K562 (cell line): ENCODE data around the gene CYB5R3. TPM values are rescaled to one million over a fixed set of nuclear protein-coding genes. Genes with fewer than 3 reads are reported as not detected.

Experiments used
- CEBPG ChIP-seq, 3 experiments: fragments of 200-800 bp in 1 of 3; sonication (Bioruptor generic) in 1 of 3; sonication (generic) in 1 of 3; formaldehyde crosslinking in 1 of 3; IDR thresholded peaks in 2 of 3; conservative IDR thresholded peaks in 1 of 3; 2 replicates each; pipeline versions ENCODE4 v1.6.1 to v1.8.0; 2016 to 2022; ENCODE audit warnings: missing compliant biosample characterization in 2 of 3, missing genetic modification characterization in 2 of 3, mild to moderate bottlenecking in 1 of 3, missing genetic modification reagents in 1 of 3
- E2F6 ChIP-seq, 2 experiments: IDR thresholded peaks; 2 replicates each; pipeline ENCODE4 v1.6.1; 2011; ENCODE audit warnings: borderline replicate concordance in 1 of 2, control low read depth in 1 of 2, low read depth in 1 of 2, low read length in 1 of 2, mild to moderate bottlenecking in 1 of 2, mixed read lengths in 1 of 2, moderate library complexity in 1 of 2; ENCODE audit not compliant: insufficient read depth in 1 of 2, insufficient read length in 1 of 2, poor library complexity in 1 of 2, severe bottlenecking in 1 of 2; ENCODE audit errors: extremely low read depth in 1 of 2
- GABPB2 ChIP-seq: fragments of 250-450 bp; sonication (Bioruptor Pico); conservative IDR thresholded peaks from 2 replicates; pipeline ENCODE4 v1.5.1; 2021; ENCODE audit warnings: mild to moderate bottlenecking
- HLTF ChIP-seq: fragments of 450-650 bp; IDR thresholded peaks from 2 replicates; pipeline ENCODE4 v1.6.1; 2016
- HMG20A ChIP-seq: fragments of 450-650 bp; formaldehyde crosslinking; conservative IDR thresholded peaks from 2 replicates; pipeline ENCODE4 v1.4.0; 2020; ENCODE audit warnings: mild to moderate bottlenecking, mixed read lengths
- KAT8 ChIP-seq: fragments of 450-650 bp; IDR thresholded peaks from 2 replicates; pipeline ENCODE4 v1.6.1; 2016; ENCODE audit warnings: low read depth, mild to moderate bottlenecking
- MEF2D ChIP-seq: conservative IDR thresholded peaks from 2 replicates; pipeline ENCODE4 v1.6.1; 2016; ENCODE audit warnings: low read depth, missing genetic modification characterization, missing compliant biosample characterization
- MITF ChIP-seq: IDR thresholded peaks from 2 replicates; pipeline ENCODE4 v1.6.1; 2014; ENCODE audit warnings: antibody characterized with exemption
- PKNOX1 ChIP-seq: fragments of 450-650 bp; IDR thresholded peaks from 2 replicates; pipeline ENCODE4 v1.6.1; 2016
- POLR2B ChIP-seq: fragments of 450-650 bp; IDR thresholded peaks from 2 replicates; pipeline ENCODE4 v1.6.1; 2018; ENCODE audit warnings: low read depth; ENCODE audit not compliant: partially characterized antibody
- SUPT5H ChIP-seq: fragments of 450-650 bp; IDR thresholded peaks from 2 replicates; pipeline ENCODE4 v1.6.1; 2016
- TSHZ1 ChIP-seq: fragments of 250-450 bp; sonication (Bioruptor Pico); IDR thresholded peaks from 2 replicates; pipeline ENCODE4 v1.4.0; 2020; ENCODE audit warnings: mild to moderate bottlenecking, moderate library complexity
- YY1 ChIP-seq, 3 experiments: IDR thresholded peaks; 2 replicates each; pipeline ENCODE4 v1.6.1; 2011; ENCODE audit warnings: low read length in 2 of 3, mild to moderate bottlenecking in 2 of 3, moderate library complexity in 2 of 3, borderline replicate concordance in 1 of 3, control low read depth in 1 of 3, low read depth in 1 of 3; ENCODE audit not compliant: insufficient read depth in 3 of 3, insufficient replicate concordance in 2 of 3, control insufficient read depth in 1 of 3, insufficient read length in 1 of 3; ENCODE audit errors: extremely low read depth in 1 of 3
- ZNF23 ChIP-seq: fragments of 250-450 bp; sonication (Bioruptor Pico); IDR thresholded peaks from 2 replicates; pipeline ENCODE4 v1.4.0; 2020; ENCODE audit warnings: mild to moderate bottlenecking
- ZNF232 ChIP-seq: sonication (generic); formaldehyde crosslinking; IDR thresholded peaks from 2 replicates; pipeline ENCODE4 v1.8.0; 2022; ENCODE audit warnings: mild to moderate bottlenecking, missing genetic modification reagents
- ZNF324 ChIP-seq: fragments of 250-450 bp; sonication (Bioruptor Pico); IDR thresholded peaks from 2 replicates; pipeline ENCODE4 v1.4.0; 2020; ENCODE audit warnings: mild to moderate bottlenecking
- ZNF511 ChIP-seq: sonication (generic); formaldehyde crosslinking; IDR thresholded peaks from 2 replicates; pipeline ENCODE4 v1.8.0; 2022; ENCODE audit warnings: mild to moderate bottlenecking, missing genetic modification reagents
- ZSCAN32 ChIP-seq: fragments of 450-650 bp; formaldehyde crosslinking; IDR thresholded peaks from 2 replicates; pipeline ENCODE4 v1.4.0; 2020; ENCODE audit warnings: mild to moderate bottlenecking, moderate library complexity
- polyA plus RNA-seq, 8 experiments: library from polyadenylated mRNA; depleted of rRNA in 4 of 8; stranded (reverse) in 5 of 8; unstranded in 3 of 8; fragments of >200 nt; fragmentation: Nextera tagmentation in 2 of 8; fragmentation: Illumina TruSeq in 1 of 8; extraction: Ambion mirVana in 2 of 8; extraction: Trizol in 1 of 8; gene quantifications; 2 replicates each; pipeline versions ENCODE4 v1.2.1 to v1.2.3, GENCODE V29; 2011 to 2014; ENCODE audit warnings: inconsistent platforms in 1 of 8, missing spikeins in 1 of 8
- total RNA-seq, 7 experiments: library from RNA; depleted of rRNA in 6 of 7; stranded (reverse); fragments of >200 nt in 6 of 7; fragmentation: Illumina TruSeq in 2 of 7; extraction: Trizol in 2 of 7; gene quantifications; 2 replicates each; pipeline versions ENCODE4 v1.2.1 to v1.2.3, GENCODE V29; 2011 to 2021; ENCODE audit warnings: low replicate concordance in 1 of 7

Gene CYB5R3
- total and polyA plus RNA-seq, 9 of the 15 experiments (the other 6 are each of a cell fraction or from before 2014, with no cell fraction given): 1.4 to 66.8 (median 23.4) TPM

- no peak for TF ChIP-seq KAT8
- no peak for TF ChIP-seq GABPB2 (CRISPR knock-in tag)
- peak; percentile 70 for TF ChIP-seq SUPT5H
- 0 out of 2 replicates have a peak, but pooled peaks have one; percentile 41 for TF ChIP-seq PKNOX1
- no peak for TF ChIP-seq CEBPG (CRISPR knock-in tag; IDR thresholded peaks at IDR 0.05)
- TF ChIP-seq CEBPG (tag; conservative IDR thresholded peaks at IDR 0.05 in 1 of 2, IDR thresholded peaks at IDR 0.05 in 1 of 2): no peak
- peak in 1 of 2 experiments; percentile 64 for TF ChIP-seq E2F6 (IDR thresholded peaks at IDR 0.05; ENCODE audit: borderline replicate concordance in 1 of 2, extremely low read depth in 1 of 2, insufficient read depth in 1 of 2, insufficient read length in 1 of 2, low read depth in 1 of 2, low read length in 1 of 2, poor library complexity in 1 of 2, severe bottlenecking in 1 of 2)
- no peak for TF ChIP-seq MEF2D
- TF ChIP-seq ZNF324 (CRISPR knock-in tag): no peak
- TF ChIP-seq ZNF511 (CRISPR knock-in tag): no peak
- no peak for TF ChIP-seq ZNF232
- peak; percentile 35 for TF ChIP-seq POLR2B
- no peak for TF ChIP-seq ZNF23 (CRISPR knock-in tag)
- no peak for TF ChIP-seq ZSCAN32 (CRISPR knock-in tag)
- TF ChIP-seq MITF: no peak
- no peak for TF ChIP-seq HMG20A (CRISPR knock-in tag)
- TF ChIP-seq TSHZ1 (CRISPR knock-in tag): no peak
- TF ChIP-seq HLTF: no peak
- peak; percentile 59 to 94 (median 90) for TF ChIP-seq YY1 (IDR thresholded peaks at IDR 0.05; ENCODE audit: borderline replicate concordance in 1 of 3, control insufficient read depth in 1 of 3, extremely low read depth in 1 of 3, insufficient read depth in 3 of 3, insufficient read length in 1 of 3, insufficient replicate concordance in 2 of 3, low read depth in 1 of 3, low read length in 2 of 3)
These were observed 67.2 kb downstream of the CYB5R3 start (continued) for GRCh38 chr22:42581762-42582716.
